OCI-M2 (cell line): ENCODE measurements around the gene NSMF.
A peak's percentile ranks its signal among the peaks of the same experiment; 100 is the strongest.

Experiments
- DNase-seq: peaks from one replicate; lab custom pipeline; 2025; ENCODE audit not compliant: unreplicated experiment; lab: John Stamatoyannopoulos, UW

The NSMF gene

GRCh38 chr9:137433349-137433915 lies 25.7 kb downstream of the NSMF start:
- no peak for DNase-seq

GRCh38 chr9:137432687-137433348 lies 26.3 kb downstream of the NSMF start:
- no peak for DNase-seq

- no peak for DNase-seq
Measured at GRCh38 chr9:137431416-137431931, 27.7 kb downstream of the NSMF start.

GRCh38 chr9:137430723-137431415 lies 28.3 kb downstream of the NSMF start:
- DNase-seq: no peak

GRCh38 chr9:137429974-137430722 lies 29.0 kb downstream of the NSMF start:
- no peak for DNase-seq

GRCh38 chr9:137429546-137429890 lies 29.6 kb downstream of the NSMF start:
- no peak for DNase-seq

- DNase-seq: no peak
Measured at GRCh38 chr9:137428841-137429545, 30.1 kb downstream of the NSMF start.

DNA sequence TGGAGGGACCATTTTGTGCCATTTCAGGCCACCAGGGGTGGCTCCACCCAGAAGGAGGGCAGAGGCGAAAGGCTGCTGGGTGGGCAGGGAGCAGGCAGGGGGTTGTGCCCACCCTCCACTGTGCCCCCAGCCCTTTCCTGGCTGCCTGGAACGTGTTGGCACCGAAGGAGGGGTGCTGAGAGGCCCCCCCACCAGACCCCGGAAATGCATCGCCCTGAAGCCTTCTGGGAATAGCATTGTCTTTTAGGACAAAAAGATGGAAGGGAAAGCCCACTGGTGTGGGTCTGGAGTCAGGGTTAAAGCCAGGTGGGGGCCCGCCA lies 30.9 kb downstream of the NSMF start:
- no peak for DNase-seq

GRCh38 chr9:137427454-137428310 lies 31.5 kb downstream of the NSMF start:
- no peak for DNase-seq

GRCh38 chr9:137426018-137426681 lies 33.0 kb downstream of the NSMF start:
- DNase-seq: no peak

DNA sequence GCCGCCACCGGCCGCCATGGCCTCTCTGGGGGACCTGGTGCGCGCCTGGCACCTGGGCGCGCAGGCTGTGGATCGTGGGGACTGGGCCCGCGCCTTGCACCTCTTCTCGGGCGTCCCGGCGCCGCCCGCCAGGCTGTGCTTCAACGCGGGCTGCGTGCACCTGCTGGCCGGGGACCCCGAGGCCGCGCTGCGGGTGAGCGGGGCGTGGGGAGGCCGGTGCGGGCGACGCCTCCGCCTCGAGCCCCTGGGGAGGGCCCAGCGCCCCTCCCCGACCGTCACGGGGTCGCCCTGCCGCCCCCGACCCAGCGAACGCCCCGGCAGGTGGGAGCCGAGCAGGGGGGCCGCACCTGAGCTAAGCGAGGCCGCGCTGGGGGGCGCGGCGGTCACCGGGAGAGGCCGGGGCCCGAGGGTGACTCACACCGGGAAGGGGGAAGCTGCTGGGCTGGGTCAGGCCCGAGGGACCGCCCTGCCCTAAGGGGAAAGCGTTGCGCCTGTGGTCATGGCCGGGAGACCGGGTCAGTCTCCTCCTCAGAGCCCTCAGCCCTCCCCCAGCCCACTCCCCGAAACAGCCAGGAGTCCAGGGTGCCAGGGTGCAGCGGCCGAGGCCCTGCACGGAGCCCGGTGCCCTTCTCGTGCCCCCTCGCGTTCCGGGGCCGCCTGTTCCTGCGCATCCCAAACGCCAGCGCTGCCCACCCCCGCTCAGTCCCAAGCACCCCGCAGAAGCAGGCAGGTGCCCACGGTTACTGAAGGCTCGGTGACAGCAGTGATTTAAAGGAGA lies 35.4 kb downstream of the NSMF start:
- DNase-seq: no peak

DNA sequence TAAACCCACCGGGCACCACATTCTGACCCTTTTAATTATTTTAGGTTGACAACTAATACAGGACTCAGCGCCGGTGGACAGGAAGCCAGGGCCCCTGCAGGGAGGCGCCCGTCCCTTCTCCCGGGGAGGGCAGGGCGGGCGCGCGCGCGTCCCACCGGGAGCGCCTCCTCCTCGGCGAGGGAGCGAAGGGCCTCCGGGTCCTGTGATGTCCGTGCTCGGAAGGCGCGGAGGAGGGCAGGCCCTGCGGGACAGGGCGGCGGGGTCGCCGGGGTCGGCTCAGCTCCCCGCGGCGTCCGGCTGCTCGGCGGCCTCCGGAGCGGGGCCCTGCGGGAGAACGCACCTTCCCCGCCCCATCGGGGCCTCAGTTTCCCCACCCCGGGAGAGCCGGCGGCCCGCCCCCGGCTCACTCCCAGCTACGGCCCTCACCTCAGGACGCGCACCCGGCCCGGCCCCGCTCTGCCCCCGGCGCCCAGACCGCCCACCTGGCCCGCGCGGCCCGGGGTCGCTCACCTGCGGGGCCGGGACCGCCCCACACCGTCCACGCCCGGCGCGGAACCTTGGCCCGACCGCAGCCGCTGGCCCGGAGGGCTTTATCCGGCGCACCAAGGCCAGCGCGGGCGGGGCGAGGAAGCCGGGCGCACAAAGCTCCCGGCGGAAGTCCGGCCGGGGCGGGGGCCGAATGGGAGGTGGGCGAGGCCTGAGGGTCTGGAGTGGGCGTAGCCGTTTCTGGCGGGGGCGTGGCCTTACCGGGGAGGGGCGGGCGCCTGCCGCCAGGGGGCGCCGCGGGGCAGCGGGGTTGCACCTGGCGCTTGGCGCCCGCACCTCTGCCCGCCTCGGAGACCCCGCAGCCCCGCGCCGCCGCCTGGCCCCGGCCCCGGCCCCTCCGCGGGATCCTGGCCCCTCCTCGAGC lies 36.3 kb downstream of the NSMF start, which contains the start of the genes EXD3 and NOXA1:
Gene EXD3 (minus strand): TSS at position 559 of the 910 bp plus-strand sequence. CDS start 27,805 bp downstream, outside the sequence.
Gene NOXA1 (plus strand): TSS at position 790 of the 910 bp plus-strand sequence. CDS start 137 bp downstream, outside the sequence.
- peak; percentile 30 for DNase-seq

DNA sequence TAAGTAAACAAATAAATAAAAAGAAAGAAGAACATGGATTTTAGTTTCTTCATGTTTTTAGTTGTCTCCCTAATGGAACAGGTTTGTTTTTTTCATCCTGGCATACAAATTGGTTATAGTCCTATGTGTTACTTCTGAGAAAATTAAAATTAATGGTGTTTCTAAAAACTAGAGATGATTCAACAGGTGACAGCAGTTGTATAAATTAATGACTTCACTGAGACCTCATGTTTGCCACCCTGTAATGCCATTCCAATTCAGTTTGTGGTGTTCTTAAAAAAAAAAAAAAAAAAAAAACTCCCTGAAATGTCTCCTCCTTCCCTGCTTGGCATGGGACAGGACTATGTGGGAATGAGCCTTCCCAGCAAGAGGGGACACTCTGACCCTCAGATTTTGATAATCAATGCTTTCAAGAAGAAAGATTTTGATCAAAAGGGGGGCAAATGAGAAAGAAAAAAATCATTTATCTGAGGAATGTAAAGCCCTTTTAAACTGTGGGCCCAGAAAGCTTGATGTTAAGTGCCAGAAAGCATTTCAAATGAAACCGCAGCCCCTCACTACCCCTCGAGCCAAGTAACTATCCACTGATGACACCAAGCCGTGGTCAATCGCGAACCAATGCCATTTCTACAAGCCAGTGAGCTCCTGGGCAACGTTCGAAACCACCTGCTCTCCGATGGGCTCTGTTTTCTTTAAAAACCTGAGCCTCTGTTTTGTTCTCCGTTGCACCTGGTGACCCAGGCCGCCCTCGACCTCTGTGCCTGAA lies 37.1 kb downstream of the NSMF start:
- no peak for DNase-seq

DNA sequence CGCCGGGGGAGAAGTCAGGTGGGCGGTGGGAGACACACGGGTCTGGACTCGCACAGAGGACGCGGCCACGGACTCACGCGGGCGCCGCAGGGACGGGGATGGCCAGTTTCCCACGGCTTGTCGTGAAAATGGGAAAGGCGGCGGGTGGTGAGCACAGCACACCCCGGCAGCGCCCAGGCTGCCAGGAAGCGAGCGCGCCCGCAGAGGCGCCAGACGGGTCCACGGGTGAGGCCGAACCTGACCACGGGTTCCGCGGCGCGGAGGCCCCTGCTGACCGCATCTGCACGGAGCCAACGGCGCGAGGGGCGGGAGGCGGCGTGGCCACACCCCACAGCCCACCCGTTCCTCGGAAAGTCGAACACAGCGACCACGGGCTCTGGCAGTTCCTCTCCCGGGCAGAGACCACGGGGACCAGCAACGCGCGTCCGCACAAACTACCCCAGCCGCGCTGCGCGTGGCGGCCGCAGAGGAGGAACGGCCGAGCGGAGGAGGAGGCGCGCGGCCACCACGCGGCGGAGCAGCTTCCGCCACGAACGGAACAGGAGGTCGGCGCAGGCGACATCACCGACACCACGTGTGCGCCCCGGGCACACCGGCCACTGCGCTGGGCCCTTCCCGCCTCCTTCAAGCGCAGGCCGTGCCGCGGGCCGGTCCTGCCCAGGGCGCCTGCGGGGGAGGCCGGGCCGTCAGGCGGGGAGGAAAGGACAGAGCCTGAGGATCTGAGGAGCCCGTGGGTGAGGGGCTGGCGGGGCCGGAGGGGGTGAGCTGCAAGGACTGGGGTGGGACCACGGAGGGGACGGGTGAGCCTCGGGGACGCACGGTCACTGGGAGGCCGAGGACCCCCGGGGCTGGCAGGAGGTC lies 41.7 kb downstream of the NSMF start:
- DNase-seq: no peak

GRCh38 chr9:137416563-137417151 lies 42.5 kb downstream of the NSMF start:
- no peak for DNase-seq
